ENCODE results near the gene MRPL36. TPM values are rescaled to one million over a fixed set of nuclear protein-coding genes. Genes with fewer than 3 reads are reported as not detected.

The MRPL36 gene
- total RNA-seq, 8 experiments from 2014 or later, result 38.8 to 113 (median 66.9) TPM

- Histone ChIP-seq H3K4me1 (replicated peaks in 1 of 2) (no peaks in the 10 kb centered on the region), H3K4me3 (no peak overlapping the region), H3K27ac (no peak overlapping the region)
- ATAC-seq (replicated peaks in 6 of 8), result no peak
- 30 to 100% (median 60%) methylated on average over 1 to 7 of the region's 13 CpGs; no CpG with 5 or more reads in 3 of the 10 experiments for WGBS, 10 experiments
- in situ Hi-C loops (cut with MboI; ENCODE audit: low pct_unique_long_range_greater_than_20kb in 2 of 9, low sequenced_read_pairs in 9 of 9, unreplicated experiment in 9 of 9), result loop anchor here in 1 of 9 experiments (25.0 kb wide), 1 partner anchor 278 kb away; no protein-coding TSS in a partner anchor
Measured at GRCh38 chr5:1759378-1759970, 40.2 kb downstream of the MRPL36 start.

GRCh38 chr5:1758574-1758973, 41.1 kb downstream of the MRPL36 start:
- Histone ChIP-seq H3K4me3 (no peak overlapping the region), H3K4me1 (replicated peaks in 1 of 2) (no peaks in the 10 kb centered on the region), H3K27ac (no peak overlapping the region)
- in situ Hi-C loops (cut with MboI; ENCODE audit: low pct_unique_long_range_greater_than_20kb in 2 of 9, low sequenced_read_pairs in 9 of 9, unreplicated experiment in 9 of 9), result loop anchor here in 1 of 9 experiments (25.0 kb wide), 1 partner anchor 279 kb away; no protein-coding TSS in a partner anchor
- WGBS, 10 experiments, result 7 to 100% (median 72%) methylated on average over 2 to 3 of the region's 3 CpGs; no CpG with 5 or more reads in 1 of the 10 experiments
- ATAC-seq (replicated peaks in 6 of 8), result no peak

GRCh38 chr5:1757511-1757910, 42.1 kb downstream of the MRPL36 start:
- in situ Hi-C loops (cut with MboI; ENCODE audit: low pct_unique_long_range_greater_than_20kb in 2 of 9, low sequenced_read_pairs in 9 of 9, unreplicated experiment in 9 of 9), result loop anchor here in 1 of 9 experiments (25.0 kb wide), 1 partner anchor 280 kb away; no protein-coding TSS in a partner anchor
- no peak for ATAC-seq (replicated peaks in 6 of 8)
- no peak overlapping the region for H3K4me3 ChIP-seq
- no peaks in the 10 kb centered on the region for H3K4me1 ChIP-seq (replicated peaks in 1 of 2)
- WGBS, 10 experiments, result 18 to 100% (median 79%) methylated on average over 1 to 7 of the region's 10 CpGs; no CpG with 5 or more reads in 3 of the 10 experiments
- no peak overlapping the region for H3K27ac ChIP-seq

GRCh38 chr5:1756481-1756880, 43.2 kb downstream of the MRPL36 start:
- H3K27ac ChIP-seq, result no peak overlapping the region
- no peak for ATAC-seq (replicated peaks in 6 of 8)
- in situ Hi-C loops (cut with MboI; ENCODE audit: low pct_unique_long_range_greater_than_20kb in 2 of 9, low sequenced_read_pairs in 9 of 9, unreplicated experiment in 9 of 9), result loop anchor here in 1 of 9 experiments (25.0 kb wide), 1 partner anchor 281 kb away; no protein-coding TSS in a partner anchor
- 42 to 82% (median 64%) methylated on average over 7 to 11 of the region's 11 CpGs; no CpG with 5 or more reads in 1 of the 10 experiments for WGBS, 10 experiments
- H3K4me1 ChIP-seq (replicated peaks in 1 of 2), result no peaks in the 10 kb centered on the region
- H3K4me3 ChIP-seq, result no peak overlapping the region

- Histone ChIP-seq H3K4me1 (replicated peaks in 1 of 2) (no peaks in the 10 kb centered on the region), H3K27ac (no peak overlapping the region), H3K4me3 (no peak overlapping the region)
- ATAC-seq (replicated peaks in 6 of 8), result no peak
- in situ Hi-C loops (cut with MboI; ENCODE audit: low pct_unique_long_range_greater_than_20kb in 2 of 9, low sequenced_read_pairs in 9 of 9, unreplicated experiment in 9 of 9), result loop anchor here in 1 of 9 experiments (25.0 kb wide), 1 partner anchor 282 kb away; no protein-coding TSS in a partner anchor
- 30 to 93% (median 69%) methylated on average over 1 to 10 of the region's 14 CpGs; no CpG with 5 or more reads in 1 of the 10 experiments for WGBS, 10 experiments
Measured at GRCh38 chr5:1755321-1755949, 44.2 kb downstream of the MRPL36 start.

GRCh38 chr5:1754531-1755220, 45.0 kb downstream of the MRPL36 start:
- H3K4me1 ChIP-seq (replicated peaks in 1 of 2), result no peaks in the 10 kb centered on the region
- no peak overlapping the region for H3K4me3 ChIP-seq
- ATAC-seq (replicated peaks in 6 of 8), result no peak
- in situ Hi-C loops (cut with MboI; ENCODE audit: low pct_unique_long_range_greater_than_20kb in 2 of 9, low sequenced_read_pairs in 9 of 9, unreplicated experiment in 9 of 9), result loop anchor here in 1 of 9 experiments (25.0 kb wide), 1 partner anchor 283 kb away; no protein-coding TSS in a partner anchor
- 7 to 100% (median 85%) methylated on average over 1 to 13 of the region's 14 CpGs; no CpG with 5 or more reads in 2 of the 10 experiments for WGBS, 10 experiments
- no peak overlapping the region for H3K27ac ChIP-seq

GRCh38 chr5:1753490-1753889, 46.1 kb downstream of the MRPL36 start:
- 49 to 94% (median 74%) methylated on average over 2 to 8 of the region's 8 CpGs; no CpG with 5 or more reads in 3 of the 10 experiments for whole genome bisulfite sequencing, 10 experiments
- H3K27ac ChIP-seq, result no peak overlapping the region
- no peak overlapping the region for H3K4me3 ChIP-seq
- H3K4me1 ChIP-seq (replicated peaks in 1 of 2), result no peaks in the 10 kb centered on the region
- in situ Hi-C loops (cut with MboI; ENCODE audit: low pct_unique_long_range_greater_than_20kb in 2 of 9, low sequenced_read_pairs in 9 of 9, unreplicated experiment in 9 of 9), result loop anchor here in 1 of 9 experiments (25.0 kb wide), 1 partner anchor 284 kb away; no protein-coding TSS in a partner anchor
- ATAC-seq (replicated peaks in 6 of 8), result no peak

GRCh38 chr5:1752881-1753280, 46.8 kb downstream of the MRPL36 start:
- in situ Hi-C loops (cut with MboI; ENCODE audit: low pct_unique_long_range_greater_than_20kb in 2 of 9, low sequenced_read_pairs in 9 of 9, unreplicated experiment in 9 of 9), result loop anchor here in 1 of 9 experiments (25.0 kb wide), 1 partner anchor 284 kb away; no protein-coding TSS in a partner anchor
- 0 to 82% (median 60%) methylated on average over 1 to 8 of the region's 16 CpGs; no CpG with 5 or more reads in 5 of the 10 experiments for WGBS, 10 experiments

GRCh38 chr5:1751864-1752822, 47.5 kb downstream of the MRPL36 start:
- H3K4me1 ChIP-seq (replicated peaks in 1 of 2), result no peaks in the 10 kb centered on the region
- WGBS, 10 experiments, result 27 to 100% (median 80%) methylated on average over 1 to 10 of the region's 29 CpGs; no CpG with 5 or more reads in 5 of the 10 experiments
- no peak overlapping the region for H3K27ac ChIP-seq
- H3K4me3 ChIP-seq, result no peak overlapping the region
- ATAC-seq (replicated peaks in 6 of 8), result no peak
- in situ Hi-C loops (cut with MboI; ENCODE audit: low pct_unique_long_range_greater_than_20kb in 2 of 9, low sequenced_read_pairs in 9 of 9, unreplicated experiment in 9 of 9), result loop anchor here in 1 of 9 experiments (25.0 kb wide), 1 partner anchor 285 kb away; no protein-coding TSS in a partner anchor

More at GRCh38 chr5:1752881-1753280, 46.8 kb downstream of the MRPL36 start:
- no peak overlapping the region for H3K4me3 ChIP-seq
- H3K4me1 ChIP-seq (replicated peaks in 1 of 2), result no peaks in the 10 kb centered on the region
- no peak for ATAC-seq (replicated peaks in 6 of 8)
- H3K27ac ChIP-seq, result no peak overlapping the region

- Histone ChIP-seq H3K4me3 (no peak overlapping the region), H3K27ac (no peak overlapping the region), H3K4me1 (replicated peaks in 1 of 2) (no peaks in the 10 kb centered on the region)
- 40 to 80% (median 60%) methylated on average over 1 to 3 of the region's 27 CpGs; no CpG with 5 or more reads in 5 of the 10 experiments for WGBS, 10 experiments
- peak in 3 of 8 experiments; percentile 29 to 47 (median 43) for ATAC-seq (replicated peaks in 6 of 8)
- in situ Hi-C loops (cut with MboI; ENCODE audit: low pct_unique_long_range_greater_than_20kb in 2 of 9, low sequenced_read_pairs in 9 of 9, unreplicated experiment in 9 of 9), result loop anchor here in 1 of 9 experiments (25.0 kb wide), 1 partner anchor 286 kb away; no protein-coding TSS in a partner anchor
Measured at GRCh38 chr5:1751026-1751863, 48.4 kb downstream of the MRPL36 start.

GRCh38 chr5:1750469-1750868, 49.2 kb downstream of the MRPL36 start:
- in situ Hi-C loops (cut with MboI; ENCODE audit: low pct_unique_long_range_greater_than_20kb in 2 of 9, low sequenced_read_pairs in 9 of 9, unreplicated experiment in 9 of 9), result loop anchor here in 1 of 9 experiments (25.0 kb wide), 1 partner anchor 287 kb away; no protein-coding TSS in a partner anchor
- Histone ChIP-seq H3K4me3 (no peak overlapping the region), H3K27ac (no peak overlapping the region), H3K4me1 (replicated peaks in 1 of 2) (no peaks in the 10 kb centered on the region)
- no peak for ATAC-seq (replicated peaks in 6 of 8)
- 67 to 100% (median 90%) methylated on average over 1 to 15 of the region's 17 CpGs; no CpG with 5 or more reads in 2 of the 10 experiments for WGBS, 10 experiments

Data from motor neuron (in vitro differentiated cells).